ENCODE results near the gene PBX4. TPM values are rescaled to one million over a fixed set of nuclear protein-coding genes. Genes with fewer than 3 reads are reported as not detected.

The PBX4 gene
- total and polyA plus RNA-seq, 2 donors (not counting 3 experiments of a cell fraction or from before 2014, with no cell fraction given): not detected

GRCh38 chr19:19537075-19538048 is 81.1 kb downstream of the PBX4 start:
- CTCF ChIA-PET: interaction anchor here (1.7 kb wide), 1 partner anchor 16 kb away, joined by 4 read pairs; no protein-coding TSS in a partner anchor
- dilution Hi-C loops (cut with MboI; ENCODE audit: extremely low pct_ligation_motif_present, low sequenced_read_pairs): no loop called here
- DNase-seq (ENCODE audit: low read depth, low spot score): no peak

More at GRCh38 chr19:19537075-19538048, 81.1 kb downstream of the PBX4 start:
- intact Hi-C loops (cut with micrococcal nuclease): no loop called here
- no peak overlapping the region for H3K27ac ChIP-seq (ENCODE audit: insufficient read depth, low read depth, low read length)
- H3K9me1 ChIP-seq (replicated peaks; ENCODE audit: control insufficient read depth, extremely low read depth, insufficient read depth, low read length): no peaks in the 10 kb centered on the region
- H3K9ac ChIP-seq (replicated peaks; ENCODE audit: extremely low read depth, insufficient read depth, low read length): no peak overlapping the region
- no peak overlapping the region for H3K4me2 ChIP-seq (ENCODE audit: insufficient read depth, low read length)
- H4K20me1 ChIP-seq (replicated peaks; ENCODE audit: control insufficient read depth, extremely low read depth, insufficient read depth, low read length): no peaks in the 10 kb centered on the region
- no TSS peak for BruUV-seq (replicated peaks)
- no peaks in the 10 kb centered on the region for H3K9me3 ChIP-seq (replicated peaks; ENCODE audit: control insufficient read depth, insufficient read depth, low read length)
- peaks cover 25 to 29% of the 10 kb centered on the region in 2 experiments for H3K27me3 ChIP-seq (ENCODE audit: control insufficient read depth in 2 of 2, insufficient read depth in 2 of 2, low read length in 2 of 2)
- H3K4me1 ChIP-seq (ENCODE audit: control insufficient read depth, extremely low read depth, insufficient read depth, low read length): no peaks in the 10 kb centered on the region
- no peak overlapping the region for H3K4me3 ChIP-seq (replicated peaks in 1 of 3; ENCODE audit: insufficient read depth in 1 of 3, low read depth in 1 of 3, low read length in 3 of 3)
- POLR2A ChIA-PET: no interaction called here
- no peak overlapping the region for H2AFZ ChIP-seq (ENCODE audit: low read depth, low read length)
- H3K36me3 ChIP-seq (ENCODE audit: control insufficient read depth in 2 of 2, extremely low read depth in 1 of 2, insufficient read depth in 2 of 2, low read length in 2 of 2): no peaks in the 10 kb centered on the region
- TF ChIP-seq GATA2 (IDR thresholded peaks at IDR 0.05; ENCODE audit: insufficient read depth, insufficient read length, low read depth, low read length): no peak
- no peak for TF ChIP-seq JUN (IDR thresholded peaks at IDR 0.05; ENCODE audit: borderline replicate concordance, insufficient read depth, insufficient read length, low read depth)
- no peak for TF ChIP-seq EZH2 (IDR thresholded peaks at IDR 0.05; ENCODE audit: borderline replicate concordance, low read depth, low read length, severe bottlenecking)
- TF ChIP-seq CTCF (IDR thresholded peaks at IDR 0.05; ENCODE audit: extremely low read depth in 1 of 2, insufficient read depth in 1 of 2, low read depth in 1 of 2, low read length in 2 of 2): no peak
- no peak for TF ChIP-seq POLR2A (IDR thresholded peaks at IDR 0.05; ENCODE audit: low read depth, low read length)
- no peak for FAIRE-seq
- no peaks in the 10 kb centered on the region for H3K79me2 ChIP-seq (ENCODE audit: control insufficient read depth, insufficient read depth, low read length)
